Measurements from ENCODE around the gene KIRREL1.

Gene KIRREL1

DNA sequence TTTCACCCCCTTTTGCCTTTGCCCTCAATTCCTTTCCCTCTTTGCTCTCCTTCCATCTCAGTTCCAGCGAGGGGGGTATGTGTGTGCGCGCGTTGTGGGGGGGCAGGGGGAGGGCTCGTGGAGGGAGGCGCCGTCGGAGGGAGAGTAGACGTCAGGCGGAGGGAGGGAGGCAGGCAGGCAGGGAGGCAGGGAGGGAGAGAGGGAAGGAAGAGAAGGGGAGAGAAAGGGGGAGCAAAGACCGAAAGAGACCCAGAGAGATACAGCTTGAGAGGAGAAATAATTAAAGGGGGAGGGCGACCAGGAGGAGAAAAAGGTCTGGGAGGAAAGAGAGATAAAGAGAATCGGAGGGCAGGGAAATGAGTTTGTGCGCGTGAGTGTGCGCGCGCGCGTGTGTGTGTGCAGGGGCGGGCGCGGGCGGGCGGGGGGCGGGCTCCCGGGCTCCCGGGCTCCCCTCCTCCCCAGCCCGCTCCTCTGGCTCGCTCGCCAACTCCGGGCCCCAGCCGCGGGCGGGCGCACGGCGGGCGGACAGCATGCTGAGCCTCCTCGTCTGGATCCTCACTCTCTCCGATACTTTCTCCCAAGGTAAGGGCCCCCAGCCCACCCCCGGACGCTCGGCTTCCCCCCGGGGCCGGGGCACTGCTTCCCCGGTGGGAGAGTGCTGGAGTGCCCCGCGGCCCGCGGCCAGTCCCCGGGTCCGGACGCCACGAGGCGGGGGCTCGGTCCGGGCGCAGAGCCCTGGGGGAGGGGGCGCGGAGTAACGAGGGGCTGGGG is at the start of gene KIRREL1:
Gene KIRREL1, plus strand, starts transcription at position 499 of the 771 bp plus-strand sequence. Its CDS starts 32 bp downstream, at position 531.
- DNase-seq: peak; percentile 13

- no peak for DNase-seq
Observed at GRCh38 chr1:157944663-157945280, 48.7 kb upstream of the KIRREL1 start.

DNA sequence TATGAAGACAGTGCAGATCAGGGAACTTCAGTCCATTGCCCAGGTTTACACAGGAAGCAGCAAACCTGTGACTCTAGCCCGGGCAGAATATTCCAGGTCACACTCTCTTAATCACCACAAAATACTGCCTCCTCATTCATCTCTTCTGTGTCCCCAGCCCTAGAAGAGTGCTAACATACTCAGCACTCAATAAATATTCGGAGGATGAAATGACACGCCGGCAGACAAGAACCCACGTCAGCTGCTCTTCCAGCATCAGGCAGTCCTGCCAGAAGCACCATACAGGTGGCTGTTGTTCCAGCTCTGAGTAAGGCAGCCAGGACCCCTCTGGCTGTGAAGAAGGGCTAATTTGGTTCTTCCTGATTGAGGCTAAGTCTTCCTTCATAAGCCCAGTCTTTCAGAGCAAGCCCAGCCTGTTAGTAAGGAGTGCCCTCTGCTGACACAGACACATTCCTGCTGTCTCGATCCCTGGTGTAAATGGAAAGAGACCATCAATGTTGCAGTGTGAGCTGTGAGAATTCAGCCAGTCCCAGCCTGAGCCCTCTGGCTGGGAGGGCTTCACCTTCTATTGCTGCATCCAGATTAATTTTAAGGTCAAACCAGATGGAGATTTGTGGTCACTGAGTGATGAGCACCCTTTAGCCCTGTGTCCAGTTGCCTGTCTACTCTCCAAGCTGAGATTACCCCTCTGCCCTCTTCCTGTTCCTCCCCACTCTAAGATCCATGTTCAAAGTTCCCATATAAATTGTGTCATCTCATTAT is 45.0 kb upstream of the KIRREL1 start:
- DNase-seq: no peak

DNA sequence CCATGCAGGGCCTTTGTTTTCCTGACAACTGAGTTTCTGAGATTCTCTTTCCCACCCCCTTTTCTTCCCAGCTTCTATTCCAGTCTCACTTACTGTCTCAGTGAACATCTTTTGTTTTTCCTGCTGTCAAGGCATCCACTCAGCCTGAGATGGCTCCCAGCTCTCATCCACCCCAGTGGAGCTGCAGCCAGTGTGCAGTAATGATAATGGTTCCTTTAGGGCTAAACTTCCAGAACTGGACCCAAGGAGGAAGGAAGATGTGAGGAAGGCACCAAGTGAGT is 44.4 kb upstream of the KIRREL1 start:
- DNase-seq: no peak

DNA sequence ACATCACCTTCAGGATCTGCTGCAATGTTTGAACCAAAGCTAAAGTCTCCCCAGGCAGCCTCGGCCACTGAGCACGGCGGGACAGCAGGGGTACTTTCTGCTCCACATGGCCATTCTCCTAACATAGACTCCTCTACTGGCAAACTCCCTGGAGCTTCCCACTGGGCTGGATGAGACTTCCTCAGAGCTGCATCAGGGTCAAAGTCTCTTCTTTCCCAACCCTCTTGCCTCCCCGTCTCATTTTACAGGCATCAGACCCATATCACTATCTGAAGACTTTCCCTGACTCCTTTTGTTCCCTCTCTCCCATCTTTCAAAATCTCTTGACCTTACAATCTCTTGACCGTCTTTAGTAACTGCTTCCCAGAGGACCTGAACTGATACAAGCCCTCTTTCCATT is 42.2 kb upstream of the KIRREL1 start:
- DNase-seq: no peak

GRCh38 chr1:157952601-157953000 is 40.8 kb upstream of the KIRREL1 start:
- DNase-seq: no peak

DNA sequence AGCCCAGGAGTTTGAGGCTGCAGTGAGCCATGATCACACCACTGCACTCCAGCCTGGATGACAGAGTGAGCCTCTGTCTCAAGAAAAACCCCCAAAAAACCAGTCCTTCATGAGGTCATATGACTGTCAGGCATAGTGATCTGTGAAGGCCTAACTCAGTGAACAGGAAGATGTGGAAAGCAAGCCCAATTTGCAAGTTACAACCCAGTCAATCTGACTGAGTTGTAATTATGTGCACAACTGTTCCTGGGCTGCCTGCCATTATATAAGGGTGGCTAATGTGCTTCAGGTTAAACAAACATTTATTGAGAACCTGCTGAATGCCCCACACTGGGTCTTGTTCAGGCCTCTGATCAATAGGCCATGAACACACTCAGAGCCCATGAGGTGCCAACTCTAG is 38.2 kb upstream of the KIRREL1 start:
- peak; percentile 31 for DNase-seq

DNA sequence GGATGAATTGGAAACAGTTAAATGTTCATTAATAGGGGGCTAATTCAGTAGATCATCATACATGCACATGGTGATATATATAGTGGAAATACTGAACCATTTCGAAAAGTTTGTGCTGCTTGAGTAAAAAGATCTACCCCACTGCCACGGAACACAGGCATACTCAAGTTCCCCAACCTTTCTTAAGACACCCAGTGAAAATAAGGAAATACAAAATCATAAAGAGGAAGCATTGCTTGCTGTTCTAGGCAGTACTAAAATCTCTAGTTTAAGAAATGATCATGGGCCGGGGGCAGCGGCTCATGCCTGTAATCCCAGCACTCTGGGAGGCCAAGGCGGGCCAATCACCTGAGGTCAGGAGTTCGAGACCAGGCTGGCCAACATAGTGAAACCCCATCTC is 37.6 kb upstream of the KIRREL1 start:
- DNase-seq: no peak

DNA sequence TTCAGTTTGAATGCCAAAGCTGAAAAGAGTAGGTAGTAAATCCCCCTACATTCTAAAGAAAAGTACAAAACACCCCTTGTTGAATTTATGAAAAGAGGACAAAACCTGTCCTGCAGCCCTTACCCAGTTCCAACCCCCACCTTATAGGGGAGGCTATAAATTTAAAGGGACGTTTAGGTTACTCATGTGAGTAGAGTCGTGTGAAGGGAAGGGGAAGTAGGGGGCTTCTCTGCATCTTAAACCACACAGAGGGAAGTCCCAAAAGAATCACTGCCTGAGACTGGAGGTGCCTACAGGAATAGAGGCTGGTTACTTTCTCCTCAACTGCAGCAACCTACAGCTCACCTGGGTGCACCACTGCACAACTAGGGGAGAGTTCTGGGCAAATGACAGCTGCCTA is 36.7 kb upstream of the KIRREL1 start:
- no peak for DNase-seq

DNA sequence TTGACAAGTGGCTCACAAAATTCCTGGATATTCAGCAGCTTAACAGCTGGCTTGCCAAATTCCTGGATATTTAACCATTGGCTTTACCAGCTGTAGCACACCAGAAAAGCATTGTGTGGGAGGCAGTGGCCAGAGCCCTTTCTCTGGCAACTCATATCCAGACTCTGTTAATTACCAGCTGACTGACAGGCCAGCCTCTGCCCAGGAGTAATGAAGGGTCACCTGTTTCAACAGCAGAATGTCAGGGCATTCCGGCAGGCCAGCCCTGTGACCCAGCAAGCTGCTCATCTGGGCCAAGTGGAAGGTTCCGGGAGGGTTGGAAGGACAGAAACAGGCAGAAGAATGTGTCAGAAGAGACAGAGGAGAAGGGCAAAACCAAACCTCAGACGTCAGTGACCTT is 35.2 kb upstream of the KIRREL1 start:
- DNase-seq: no peak

DNA sequence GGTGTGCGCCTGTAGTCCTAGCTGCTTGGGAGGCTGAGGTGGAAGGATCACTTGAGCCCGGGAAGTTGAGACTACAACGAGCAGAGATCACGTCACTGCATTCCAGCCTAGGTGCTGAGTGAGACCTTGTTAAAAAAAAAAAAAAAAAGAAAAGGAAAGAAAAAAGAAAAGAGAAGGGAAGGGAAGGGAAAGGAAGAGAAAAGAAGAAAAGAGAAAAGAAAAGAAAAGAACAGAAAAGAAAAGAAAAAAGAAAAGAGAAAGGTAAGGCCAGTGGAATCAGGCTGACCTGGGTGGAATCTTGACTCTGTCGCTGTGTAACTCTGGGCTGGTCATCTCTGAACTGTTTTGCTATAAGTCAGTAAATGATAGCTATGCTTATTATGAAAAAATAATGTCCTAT is 33.7 kb upstream of the KIRREL1 start:
- no peak for DNase-seq

DNA sequence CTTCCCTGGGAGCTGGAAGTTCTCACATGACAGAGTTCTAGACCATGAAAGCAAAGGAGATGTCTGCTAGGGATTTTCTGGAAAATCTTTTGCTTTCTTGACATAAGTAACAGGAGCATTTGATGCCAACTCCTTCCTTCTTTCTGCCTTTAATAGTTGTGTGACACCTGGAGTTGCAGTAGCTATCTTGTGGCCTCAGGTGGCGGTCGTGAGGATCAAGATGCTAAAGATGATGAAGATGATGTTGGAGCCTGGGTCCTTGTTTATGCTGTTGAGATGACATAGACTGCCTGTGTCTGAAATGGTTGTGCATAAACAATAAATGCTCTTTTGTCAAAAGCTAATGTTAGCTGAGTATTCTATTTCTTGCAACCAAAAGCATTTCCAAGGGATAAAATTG is 32.7 kb upstream of the KIRREL1 start:
- no peak for DNase-seq

DNA sequence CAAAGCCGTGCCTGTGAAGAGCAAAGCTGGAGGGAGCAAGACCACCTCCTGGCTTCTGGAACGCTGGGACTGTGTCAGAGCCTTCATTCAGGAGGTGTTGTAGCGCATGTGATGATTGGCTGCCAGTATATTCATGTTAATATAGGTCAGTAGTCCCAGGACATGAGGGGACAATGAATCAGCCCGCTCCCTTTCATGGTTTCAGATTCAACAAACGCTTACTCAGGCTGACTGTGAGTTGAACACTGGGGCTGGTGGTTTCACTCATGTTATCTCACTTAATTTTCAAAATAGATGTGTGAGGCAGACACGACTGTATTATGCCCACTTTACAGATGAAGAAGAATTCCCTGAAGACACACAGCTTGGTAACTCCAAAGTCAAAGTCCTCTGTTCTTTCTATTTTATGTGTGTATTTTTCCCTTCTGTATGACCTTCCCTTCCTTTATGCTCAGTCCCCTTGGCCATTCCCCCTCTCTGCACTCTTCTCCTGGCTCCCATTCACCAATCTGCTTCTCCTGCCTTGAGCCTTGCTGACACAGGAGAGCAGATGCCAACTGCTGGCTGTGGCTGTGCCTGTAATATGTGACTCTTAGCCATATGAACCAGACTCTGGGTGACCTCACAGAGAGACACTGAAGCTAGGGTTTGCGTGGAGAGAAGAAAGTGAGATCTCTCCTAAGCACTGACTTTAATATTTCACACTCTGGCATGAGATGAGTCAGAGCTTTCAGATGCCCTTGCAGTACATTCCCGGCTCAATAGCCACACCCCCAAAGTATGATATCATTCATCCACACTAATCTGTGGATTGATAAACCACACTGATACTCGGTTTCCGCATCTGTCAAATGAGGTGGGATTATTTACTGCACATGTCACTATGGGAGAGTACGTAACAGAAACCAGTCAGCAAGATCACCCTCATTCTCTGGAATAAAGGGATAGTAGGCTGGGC is 31.4 kb upstream of the KIRREL1 start:
- no peak for DNase-seq

DNA sequence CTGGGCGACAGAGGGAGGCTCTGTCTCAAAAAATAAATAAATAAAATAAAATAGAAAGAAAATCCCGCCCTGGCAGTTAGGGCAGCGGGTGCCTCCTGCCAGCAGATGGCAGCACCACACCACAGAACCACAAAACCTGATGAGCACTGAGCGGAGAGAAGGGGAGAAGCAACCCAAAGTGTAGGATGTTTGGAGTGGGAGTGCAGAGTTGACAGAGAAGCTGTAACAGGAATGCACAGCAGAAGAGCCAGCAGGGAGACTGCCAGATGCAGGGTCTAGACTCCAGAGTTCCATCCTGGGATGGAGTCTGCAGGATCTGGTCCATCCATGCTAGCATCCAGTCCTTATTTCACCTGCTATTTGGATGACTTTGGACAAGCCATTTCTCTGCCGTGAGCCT is 29.7 kb upstream of the KIRREL1 start:
- peak; percentile 40 for DNase-seq

DNA sequence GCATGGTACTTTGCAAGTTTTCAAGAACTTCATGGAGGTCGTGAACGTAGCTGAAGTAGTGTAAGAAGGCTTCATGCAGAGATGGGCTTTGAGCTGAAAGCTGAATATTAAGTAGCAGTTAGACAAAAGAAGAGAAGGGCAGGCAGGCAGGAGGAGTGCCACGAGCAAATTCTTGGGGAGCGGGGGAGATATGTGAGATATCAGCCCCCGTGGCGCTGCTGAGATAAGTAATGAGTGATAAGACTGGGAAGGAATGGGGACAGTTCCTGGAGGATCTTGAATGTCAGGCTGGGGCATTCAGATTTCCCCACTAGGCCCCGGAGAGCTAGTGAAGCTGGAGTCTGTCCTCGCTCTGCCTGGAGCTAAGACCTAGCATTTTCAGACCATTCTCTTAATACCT is 27.9 kb upstream of the KIRREL1 start:
- no peak for DNase-seq

DNA sequence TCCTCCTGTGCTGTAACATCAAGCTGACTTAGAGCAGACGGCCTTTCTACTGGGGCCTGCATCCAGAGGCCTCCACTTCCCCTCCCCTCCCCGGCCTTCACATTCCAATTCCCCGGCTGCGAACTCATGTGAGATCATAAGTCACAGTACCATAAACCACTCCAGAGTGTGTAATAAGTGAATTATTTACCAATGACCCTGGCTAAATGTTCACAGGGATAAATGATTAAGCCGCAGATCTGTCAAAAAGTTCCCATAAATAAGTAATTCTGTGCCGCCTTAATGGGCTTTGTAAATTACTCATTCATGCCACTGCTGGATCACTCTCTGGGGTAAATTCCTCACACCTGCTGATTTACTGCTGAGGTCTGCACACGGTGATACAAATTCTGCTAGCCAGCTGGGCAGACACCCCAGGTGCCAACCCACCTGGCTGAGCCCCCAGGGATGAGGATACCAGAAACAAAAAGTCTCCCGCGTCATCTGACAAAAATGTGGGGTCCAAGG is 27.4 kb upstream of the KIRREL1 start:
- no peak for DNase-seq

- DNase-seq: no peak
Observed at GRCh38 chr1:157967205-157967604, 26.2 kb upstream of the KIRREL1 start.

- peak; percentile 4 for DNase-seq
Observed at GRCh38 chr1:157968508-157968907, 24.9 kb upstream of the KIRREL1 start.

GRCh38 chr1:157968946-157969345 is 24.5 kb upstream of the KIRREL1 start:
- DNase-seq: no peak

DNA sequence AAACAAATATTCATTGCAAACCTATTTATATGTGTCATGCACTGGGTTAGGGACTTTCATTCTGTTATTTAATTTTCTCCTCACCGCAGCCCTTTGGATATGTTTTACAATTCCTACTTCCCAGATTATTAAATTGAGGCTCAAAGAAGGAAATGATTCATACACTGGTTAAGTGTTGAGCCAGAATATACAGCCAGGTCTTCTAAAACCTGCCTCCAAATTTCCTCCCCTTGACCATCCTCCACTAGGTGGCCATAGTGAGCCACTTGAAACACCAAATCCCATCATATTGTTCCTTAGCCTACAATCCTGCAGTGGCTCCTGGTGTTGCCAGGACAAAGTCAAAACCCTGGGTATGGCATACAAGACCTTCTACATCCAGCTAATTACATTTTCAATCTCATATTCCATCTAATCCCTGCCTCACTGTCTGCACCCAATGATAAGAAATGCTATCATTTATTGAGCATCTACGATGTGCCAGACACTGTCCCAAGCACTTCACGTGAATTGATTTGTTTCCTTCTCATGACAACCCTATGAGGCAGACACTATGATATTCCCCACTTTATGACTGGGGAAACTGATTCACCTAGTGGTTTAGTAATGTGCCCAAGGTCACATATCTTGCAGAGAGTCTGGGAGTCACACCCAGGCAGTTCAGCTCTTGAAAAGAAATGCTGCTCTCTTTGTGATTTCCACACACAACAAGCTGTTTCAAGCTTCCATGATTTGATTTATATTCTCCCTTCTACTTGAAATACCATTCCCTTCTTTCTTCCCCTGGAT is 23.6 kb upstream of the KIRREL1 start:
- DNase-seq: peak; percentile 7

GRCh38 chr1:157971769-157972168 is 21.7 kb upstream of the KIRREL1 start:
- DNase-seq: no peak
